Cardiac septum (tissue), 1 donor: ENCODE measurements around the gene NPS. TPM values are rescaled to one million over a fixed set of nuclear protein-coding genes. Genes with fewer than 3 reads are reported as not detected.

Experiments
- DNase-seq: peaks from one replicate; pipeline ENCODE4 v3.0.0-alpha.2; 2020; ENCODE audit warnings: low spot score
- intact Hi-C: fragments of 100-400 bp; cut with DNase I; formaldehyde crosslinking; loops from one replicate; pipeline ENCODE4 v1.14.0; 2022
- total RNA-seq: library from RNA; stranded (reverse); fragmentation: NEBNext Ultra II Directional; extraction: Animal tissue kit (Norgen Biotek cat#: 25700); gene quantifications from one replicate; pipeline ENCODE4 v1.2.1, GENCODE V29; 2021
- donor health status: DM: no; HTN: no; CAD: no.

Gene NPS
- total RNA-seq, 1 donor from 2014 or later = not detected

DNA sequence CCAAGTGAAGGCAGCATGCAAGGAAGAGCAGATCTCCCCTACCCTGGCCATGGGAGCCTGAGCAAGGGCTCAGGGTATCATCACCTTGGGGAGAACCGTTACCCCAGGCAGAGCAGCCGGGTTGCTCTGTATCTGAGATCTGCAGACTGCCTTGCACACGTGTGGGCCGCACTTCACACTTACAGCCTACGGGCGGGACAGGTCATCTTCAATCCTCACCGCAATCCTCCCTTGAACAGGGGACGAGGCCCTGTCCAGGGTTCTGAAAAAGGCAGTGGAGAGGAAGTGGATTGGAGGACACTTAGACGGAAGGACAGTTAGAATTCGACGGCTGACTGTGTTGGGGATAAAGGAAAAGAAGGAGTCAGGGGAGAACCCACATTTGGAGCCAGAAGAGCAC, 51.4 kb downstream of the NPS start:
- no peak for DNase-seq
- intact Hi-C loops = no loop called here

Other genes with a start within 250 kb of the NPS start
- gene FOXI2, start 187.9 kb downstream of the NPS start, total RNA-seq = 0.24 TPM